ENCODE data around the gene KPNB1. TPM values are rescaled to one million over a fixed set of nuclear protein-coding genes. Genes with fewer than 3 reads are reported as not detected.

KPNB1 gene
- polyA plus RNA-seq, 1 donor (not counting 4 experiments of a cell fraction or from before 2014, with no cell fraction given) = 220 TPM

DNA sequence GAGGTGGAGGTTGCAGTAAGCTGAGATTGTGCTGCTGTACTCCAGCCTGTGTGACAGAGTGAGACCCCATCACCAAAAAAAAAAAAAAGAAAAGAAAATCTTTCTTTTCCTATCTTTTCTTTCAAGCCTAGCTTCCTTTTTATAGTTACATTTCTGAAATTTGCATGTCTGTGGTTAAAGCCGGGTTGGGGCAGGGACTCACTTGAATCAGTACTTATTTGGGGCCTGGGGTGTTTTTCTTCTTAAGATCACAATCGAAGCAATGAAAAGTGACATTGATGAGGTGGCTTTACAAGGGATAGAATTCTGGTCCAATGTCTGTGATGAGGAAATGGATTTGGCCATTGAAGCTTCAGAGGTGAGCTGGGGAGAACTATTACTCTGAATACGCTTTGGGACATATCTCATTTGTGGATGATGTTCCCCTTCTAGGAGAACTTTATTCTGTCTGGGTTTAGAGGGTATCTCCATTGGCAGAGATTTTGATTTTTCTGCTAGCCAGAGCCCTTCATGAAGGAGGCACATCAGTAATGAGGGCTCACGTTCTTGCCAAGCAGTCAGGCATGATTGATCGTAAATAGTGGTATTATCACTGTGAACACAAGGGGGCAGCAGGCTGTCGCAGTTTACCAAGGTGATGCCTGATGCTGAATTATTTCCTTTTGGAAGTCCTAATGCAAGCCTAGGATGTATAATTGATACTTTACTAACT is 14.3 kb downstream of the KPNB1 start:
- H3K4me2 ChIP-seq (ENCODE audit: control insufficient read depth, extremely low read depth, insufficient read depth, low read depth, low read length) = no peak overlapping the region
- H3K27me3 ChIP-seq (ENCODE audit: control insufficient read depth, extremely low read depth, insufficient read depth, low read length) = no peaks in the 10 kb centered on the region
- no peaks in the 10 kb centered on the region for H3K9me3 ChIP-seq (ENCODE audit: control insufficient read depth, low read depth, low read length)
- no peak for TF ChIP-seq EZH2 (IDR thresholded peaks at IDR 0.05; ENCODE audit: low read length)
- TF ChIP-seq, protein P1, sequence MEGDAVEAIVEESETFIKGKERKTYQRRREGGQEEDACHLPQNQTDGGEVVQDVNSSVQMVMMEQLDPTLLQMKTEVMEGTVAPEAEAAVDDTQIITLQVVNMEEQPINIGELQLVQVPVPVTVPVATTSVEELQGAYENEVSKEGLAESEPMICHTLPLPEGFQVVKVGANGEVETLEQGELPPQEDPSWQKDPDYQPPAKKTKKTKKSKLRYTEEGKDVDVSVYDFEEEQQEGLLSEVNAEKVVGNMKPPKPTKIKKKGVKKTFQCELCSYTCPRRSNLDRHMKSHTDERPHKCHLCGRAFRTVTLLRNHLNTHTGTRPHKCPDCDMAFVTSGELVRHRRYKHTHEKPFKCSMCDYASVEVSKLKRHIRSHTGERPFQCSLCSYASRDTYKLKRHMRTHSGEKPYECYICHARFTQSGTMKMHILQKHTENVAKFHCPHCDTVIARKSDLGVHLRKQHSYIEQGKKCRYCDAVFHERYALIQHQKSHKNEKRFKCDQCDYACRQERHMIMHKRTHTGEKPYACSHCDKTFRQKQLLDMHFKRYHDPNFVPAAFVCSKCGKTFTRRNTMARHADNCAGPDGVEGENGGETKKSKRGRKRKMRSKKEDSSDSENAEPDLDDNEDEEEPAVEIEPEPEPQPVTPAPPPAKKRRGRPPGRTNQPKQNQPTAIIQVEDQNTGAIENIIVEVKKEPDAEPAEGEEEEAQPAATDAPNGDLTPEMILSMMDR (optimal IDR thresholded peaks at IDR 0.05 in 1 of 3, IDR thresholded peaks at IDR 0.05 in 1 of 3, conservative IDR thresholded peaks at IDR 0.05 in 1 of 3; ENCODE audit: extremely low read depth in 1 of 3, insufficient read depth in 2 of 3, low read length in 3 of 3) = peak; percentile 70 to 89 (median 83)
- peaks cover 8% of the 10 kb centered on the region for H4K20me1 ChIP-seq (ENCODE audit: control insufficient read depth, extremely low read depth, insufficient read depth, low read length)
- no peaks in the 10 kb centered on the region for H3K9me1 ChIP-seq (ENCODE audit: control insufficient read depth, extremely low read depth, insufficient read depth, low read length)
- no peak overlapping the region for H3K9ac ChIP-seq (ENCODE audit: control insufficient read depth, extremely low read depth, insufficient read depth, low read length)
- DNase-seq (ENCODE audit: low read depth, low spot score) (no peak), FAIRE-seq (peak; percentile 69)
- peaks cover 43 to 61% of the 10 kb centered on the region in 2 experiments for H3K36me3 ChIP-seq (ENCODE audit: control insufficient read depth in 2 of 2, extremely low read depth in 1 of 2, insufficient read depth in 2 of 2, low read length in 2 of 2)
- peaks cover 31% of the 10 kb centered on the region for H3K79me2 ChIP-seq (ENCODE audit: control insufficient read depth, insufficient read depth, low read length)
- H2AFZ ChIP-seq (ENCODE audit: control insufficient read depth, low read length) = no peak overlapping the region
- no peak overlapping the region for H3K27ac ChIP-seq (ENCODE audit: control insufficient read depth, insufficient read depth, low read length)
- dilution Hi-C loops (cut with MboI; ENCODE audit: extremely low pct_ligation_motif_present, low sequenced_read_pairs) = no loop called here
- H3K4me3 ChIP-seq (ENCODE audit: control insufficient read depth in 2 of 3, extremely low read depth in 1 of 3, insufficient read depth in 2 of 3, low read depth in 1 of 3, low read length in 3 of 3) = no peak overlapping the region
- H3K4me1 ChIP-seq (ENCODE audit: control insufficient read depth, extremely low read depth, insufficient read depth, low read length) = no peaks in the 10 kb centered on the region

DNA sequence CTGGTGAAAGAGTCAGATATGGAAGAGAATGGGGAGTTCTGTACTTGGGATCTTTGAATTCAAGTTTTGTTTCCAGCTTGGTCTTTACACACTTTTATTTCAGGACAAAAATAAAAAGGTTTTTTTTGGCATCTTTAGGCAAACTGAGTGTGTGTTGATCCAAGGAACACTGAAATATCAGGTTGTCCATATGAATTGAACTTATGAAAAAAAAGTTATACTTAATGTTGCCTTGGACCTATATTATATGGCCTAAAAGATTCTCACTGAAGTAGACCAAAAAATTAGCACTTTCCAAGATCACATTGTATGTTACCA is 14.9 kb downstream of the KPNB1 start:
- no peaks in the 10 kb centered on the region for H3K9me3 ChIP-seq (ENCODE audit: control insufficient read depth, low read depth, low read length)
- TF ChIP-seq, protein P1 (optimal IDR thresholded peaks at IDR 0.05 in 1 of 3, IDR thresholded peaks at IDR 0.05 in 1 of 3, conservative IDR thresholded peaks at IDR 0.05 in 1 of 3; ENCODE audit: extremely low read depth in 1 of 3, insufficient read depth in 2 of 3, low read length in 3 of 3) = no peak
- no peak for TF ChIP-seq EZH2 (IDR thresholded peaks at IDR 0.05; ENCODE audit: low read length)
- H3K36me3 ChIP-seq (ENCODE audit: control insufficient read depth in 2 of 2, extremely low read depth in 1 of 2, insufficient read depth in 2 of 2, low read length in 2 of 2) = peaks cover 44 to 61% of the 10 kb centered on the region in 2 experiments
- H3K4me3 ChIP-seq (ENCODE audit: control insufficient read depth in 2 of 3, extremely low read depth in 1 of 3, insufficient read depth in 2 of 3, low read depth in 1 of 3, low read length in 3 of 3) = no peak overlapping the region
- FAIRE-seq (no peak), DNase-seq (ENCODE audit: low read depth, low spot score) (no peak)
- H3K4me2 ChIP-seq (ENCODE audit: control insufficient read depth, extremely low read depth, insufficient read depth, low read depth, low read length) = no peak overlapping the region
- H3K4me1 ChIP-seq (ENCODE audit: control insufficient read depth, extremely low read depth, insufficient read depth, low read length) = no peaks in the 10 kb centered on the region
- no peaks in the 10 kb centered on the region for H3K27me3 ChIP-seq (ENCODE audit: control insufficient read depth, extremely low read depth, insufficient read depth, low read length)
- no peak overlapping the region for H2AFZ ChIP-seq (ENCODE audit: control insufficient read depth, low read length)
- dilution Hi-C loops (cut with MboI; ENCODE audit: extremely low pct_ligation_motif_present, low sequenced_read_pairs) = no loop called here
- H3K79me2 ChIP-seq (ENCODE audit: control insufficient read depth, insufficient read depth, low read length) = peaks cover 29% of the 10 kb centered on the region
- no peak overlapping the region for H3K9ac ChIP-seq (ENCODE audit: control insufficient read depth, extremely low read depth, insufficient read depth, low read length)
- no peak overlapping the region for H3K27ac ChIP-seq (ENCODE audit: control insufficient read depth, insufficient read depth, low read length)
- H3K9me1 ChIP-seq (ENCODE audit: control insufficient read depth, extremely low read depth, insufficient read depth, low read length) = no peaks in the 10 kb centered on the region
- peaks cover 8% of the 10 kb centered on the region for H4K20me1 ChIP-seq (ENCODE audit: control insufficient read depth, extremely low read depth, insufficient read depth, low read length)

Data from keratinocyte (primary cell).